DMS 273 treated with DMSO at 0.1 percent for 48 hours (cell line): Measurements from ENCODE around the gene UROC1.

Experiments
- DNase-seq: peaks from one replicate; lab custom pipeline; 2025; lab: John Stamatoyannopoulos, UW

UROC1 gene

DNA sequence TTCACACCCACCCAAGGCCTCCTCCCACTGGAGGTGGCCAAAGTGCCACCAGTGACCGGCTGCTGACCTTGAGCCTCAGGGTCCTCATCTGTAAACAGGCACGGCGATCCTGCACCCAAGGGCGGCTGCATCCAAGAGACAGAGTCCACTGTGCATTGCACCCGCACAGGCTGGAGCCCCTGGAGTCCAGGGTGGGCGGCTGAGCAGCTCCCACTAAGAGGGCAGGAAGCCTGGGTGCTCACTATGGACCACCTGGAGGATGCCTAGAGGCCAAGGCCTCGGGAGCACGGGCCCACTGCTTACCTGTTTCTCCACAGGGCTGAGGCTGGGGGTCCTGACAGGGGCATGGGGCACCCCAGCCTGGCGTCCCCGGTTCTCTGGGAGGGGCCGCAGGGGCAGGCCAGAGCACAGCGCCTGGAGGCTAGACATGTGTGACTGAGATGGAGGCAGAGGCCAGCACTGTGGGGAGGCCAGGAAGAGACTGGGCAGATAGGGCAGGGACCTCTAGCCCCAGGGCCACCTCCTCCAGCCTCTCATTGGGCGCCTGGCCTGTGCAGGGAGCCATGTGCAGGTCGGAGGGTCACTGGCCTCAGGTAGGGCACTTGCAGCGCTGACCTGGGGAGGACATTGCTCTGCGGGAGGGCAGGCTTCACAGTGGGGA lies at the start of gene UROC1:
TSS of gene UROC1 (minus strand) at position 483 of the 661 bp plus-strand sequence. CDS start at position 429, 54 bp downstream.
- DNase-seq, result no peak

DNA sequence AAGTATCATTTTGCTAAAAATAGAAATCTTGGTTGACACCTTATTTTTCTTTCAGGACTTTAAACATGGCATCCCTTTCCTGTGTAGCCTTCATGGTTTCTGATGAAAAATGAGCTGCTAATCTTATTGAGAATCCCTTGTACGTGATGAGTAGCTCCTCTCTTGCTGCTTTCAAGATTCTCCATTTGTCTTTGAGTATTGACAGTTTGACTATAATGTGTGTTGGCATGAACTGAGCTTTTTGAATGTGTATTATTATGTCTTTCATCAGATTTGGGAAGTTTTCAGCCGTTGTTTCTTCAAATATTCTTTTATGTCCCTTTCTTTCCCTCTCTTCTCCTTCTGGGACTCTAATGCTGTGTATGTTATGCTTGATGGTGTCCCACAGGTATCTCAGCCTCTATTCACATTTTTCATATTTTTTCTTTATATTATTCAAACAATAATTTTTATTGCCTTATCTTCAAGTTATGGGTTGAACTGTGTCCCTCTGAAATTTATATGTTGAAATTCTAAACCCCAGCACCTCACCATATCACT lies 45.2 kb upstream of the UROC1 start:
- no peak for DNase-seq

DNA sequence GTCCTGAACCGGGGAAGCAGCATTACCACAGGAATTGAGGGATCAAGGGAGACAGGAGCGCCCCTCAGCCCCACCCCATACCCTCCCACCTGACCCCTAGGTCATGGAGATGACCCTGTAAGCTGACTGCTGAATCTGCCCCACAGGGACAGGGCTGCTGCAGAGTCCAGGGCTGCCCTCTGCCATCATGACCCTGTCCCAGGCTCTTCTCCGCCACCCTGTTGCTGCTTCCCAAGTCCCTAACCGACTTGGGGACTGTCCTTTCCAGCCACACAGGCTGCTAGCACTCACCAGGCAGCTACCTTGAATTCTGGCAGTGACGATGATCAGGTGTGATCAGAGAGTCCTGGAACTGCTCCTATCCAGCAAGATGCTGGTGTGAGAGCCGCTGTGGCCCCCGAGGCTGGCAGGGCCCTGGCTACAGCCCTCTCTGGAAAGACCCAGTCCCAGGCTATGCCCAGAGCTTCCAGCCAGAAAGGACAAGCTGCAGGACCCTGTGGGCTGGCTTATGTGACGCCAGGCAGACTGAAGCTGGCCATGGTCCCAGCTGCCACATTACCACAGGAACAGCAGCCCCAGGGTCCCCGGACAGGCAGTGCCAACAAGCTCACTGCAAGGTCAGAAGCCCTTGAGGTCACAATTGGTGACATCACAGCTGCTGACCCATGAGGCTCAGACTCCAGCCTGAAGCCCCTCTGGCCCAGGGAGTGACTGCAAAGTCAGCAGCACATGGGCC lies 40.9 kb upstream of the UROC1 start, which contains the start of gene C3orf22:
TSS of gene C3orf22 (minus strand) at position 597 of the 736 bp plus-strand sequence. CDS start 5,542 bp downstream, outside the sequence.
- no peak for DNase-seq

DNA sequence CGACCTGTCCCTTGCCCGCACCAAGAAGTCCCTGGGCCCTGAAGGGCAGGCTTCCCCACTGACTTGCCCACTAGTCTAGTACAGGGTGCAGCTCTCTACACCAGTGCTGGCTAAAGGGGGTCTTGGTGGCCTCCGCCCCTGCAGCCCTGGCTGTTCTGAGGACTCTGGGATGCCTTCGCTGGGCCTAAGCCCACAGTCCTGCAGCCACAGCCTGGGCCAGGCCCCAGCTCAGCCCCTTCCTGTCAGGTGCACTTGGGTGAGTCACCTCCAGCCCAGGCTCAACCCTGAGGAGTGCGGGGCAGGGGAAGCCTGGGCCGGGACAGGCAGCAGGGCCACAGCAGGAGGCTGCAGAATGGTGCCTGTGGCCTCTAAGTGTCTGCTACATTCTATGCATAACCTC lies 40.2 kb upstream of the UROC1 start:
- no peak for DNase-seq

DNA sequence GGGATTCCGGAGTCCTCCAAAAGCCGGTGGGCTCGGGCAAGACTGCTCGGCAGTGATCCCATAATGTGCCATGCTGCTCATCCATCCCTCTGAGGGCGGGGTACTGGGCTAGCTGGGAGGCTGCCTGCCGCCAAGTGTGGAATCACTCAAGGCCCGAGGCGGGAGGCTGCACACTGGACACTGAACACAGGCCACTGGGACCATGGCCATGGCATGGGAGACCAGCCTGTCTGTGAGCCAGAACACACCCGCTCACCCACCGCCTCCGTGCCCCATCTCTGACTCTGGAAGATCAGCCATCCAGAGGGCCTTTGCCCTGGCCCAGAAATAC lies 39.8 kb upstream of the UROC1 start:
- DNase-seq, result no peak

DNA sequence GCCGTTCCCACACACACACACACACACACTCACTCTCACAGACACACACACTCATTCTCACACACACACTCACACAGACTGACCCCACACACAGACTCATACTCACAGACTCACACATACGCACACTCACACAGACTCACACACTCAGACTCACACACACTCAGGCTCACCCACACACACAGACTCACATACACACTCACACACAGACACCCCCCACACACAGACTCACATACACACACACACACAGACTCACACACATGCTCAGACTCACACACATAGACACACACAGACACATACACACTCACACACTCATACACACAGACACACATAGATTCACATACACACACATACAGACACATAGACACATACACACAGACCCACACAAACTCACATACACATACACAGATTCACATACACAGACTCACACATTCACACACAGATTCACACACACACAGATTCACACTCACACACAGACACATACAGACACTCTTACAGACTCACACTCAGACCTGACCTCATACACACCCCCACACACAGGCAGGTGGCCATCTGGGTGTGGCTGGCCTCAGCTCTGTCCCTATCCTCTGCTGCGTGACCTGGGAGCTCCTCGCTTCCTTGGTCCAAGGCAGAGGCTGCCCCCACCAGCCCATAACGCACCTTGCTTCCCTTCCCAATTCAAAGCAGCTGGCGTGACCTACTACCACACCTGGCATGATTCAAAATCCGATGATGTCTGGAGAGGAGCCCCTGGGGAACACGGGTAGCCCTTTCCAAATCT lies 39.3 kb upstream of the UROC1 start:
- no peak for DNase-seq

DNA sequence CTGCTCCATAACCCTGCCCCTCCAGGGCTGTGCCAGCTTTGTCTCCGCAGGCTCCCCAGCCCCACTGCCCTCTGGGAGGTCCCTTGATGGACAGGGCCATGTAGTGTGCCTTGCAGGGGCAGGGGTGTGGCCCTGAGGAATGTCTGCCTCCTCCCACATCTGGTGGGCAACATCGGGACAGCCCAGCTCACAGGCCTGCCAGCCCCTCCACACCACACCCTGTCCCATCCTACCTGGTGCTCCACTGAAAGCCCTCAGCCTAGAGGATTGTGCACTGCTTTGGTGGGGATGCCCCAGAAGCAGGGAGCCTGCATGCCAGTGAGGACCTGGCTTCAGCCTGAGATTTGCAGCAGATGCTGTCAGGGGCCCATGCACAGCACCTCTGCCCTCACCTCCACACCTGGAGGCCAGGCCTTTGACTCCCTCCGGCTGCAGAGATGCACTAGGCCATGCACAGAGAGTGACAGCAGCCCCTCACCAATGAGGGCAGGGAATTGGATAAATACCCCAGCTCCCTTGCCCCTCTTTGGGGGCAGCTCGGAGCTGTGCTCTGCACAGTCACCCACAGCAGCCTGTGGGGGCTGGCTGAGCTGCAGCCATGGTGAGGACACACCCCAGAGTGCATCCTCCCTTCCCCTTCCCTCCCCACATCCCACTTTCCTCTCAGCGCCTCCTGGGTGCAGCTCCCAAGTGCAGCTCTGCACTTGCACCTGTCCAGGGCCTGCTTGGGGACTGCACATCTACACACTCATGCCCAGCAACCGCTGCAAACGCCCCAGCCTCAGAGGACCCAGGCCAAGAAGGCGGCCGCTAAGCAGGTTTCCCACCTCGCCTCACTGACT lies 38.4 kb upstream of the UROC1 start:
- no peak for DNase-seq

DNA sequence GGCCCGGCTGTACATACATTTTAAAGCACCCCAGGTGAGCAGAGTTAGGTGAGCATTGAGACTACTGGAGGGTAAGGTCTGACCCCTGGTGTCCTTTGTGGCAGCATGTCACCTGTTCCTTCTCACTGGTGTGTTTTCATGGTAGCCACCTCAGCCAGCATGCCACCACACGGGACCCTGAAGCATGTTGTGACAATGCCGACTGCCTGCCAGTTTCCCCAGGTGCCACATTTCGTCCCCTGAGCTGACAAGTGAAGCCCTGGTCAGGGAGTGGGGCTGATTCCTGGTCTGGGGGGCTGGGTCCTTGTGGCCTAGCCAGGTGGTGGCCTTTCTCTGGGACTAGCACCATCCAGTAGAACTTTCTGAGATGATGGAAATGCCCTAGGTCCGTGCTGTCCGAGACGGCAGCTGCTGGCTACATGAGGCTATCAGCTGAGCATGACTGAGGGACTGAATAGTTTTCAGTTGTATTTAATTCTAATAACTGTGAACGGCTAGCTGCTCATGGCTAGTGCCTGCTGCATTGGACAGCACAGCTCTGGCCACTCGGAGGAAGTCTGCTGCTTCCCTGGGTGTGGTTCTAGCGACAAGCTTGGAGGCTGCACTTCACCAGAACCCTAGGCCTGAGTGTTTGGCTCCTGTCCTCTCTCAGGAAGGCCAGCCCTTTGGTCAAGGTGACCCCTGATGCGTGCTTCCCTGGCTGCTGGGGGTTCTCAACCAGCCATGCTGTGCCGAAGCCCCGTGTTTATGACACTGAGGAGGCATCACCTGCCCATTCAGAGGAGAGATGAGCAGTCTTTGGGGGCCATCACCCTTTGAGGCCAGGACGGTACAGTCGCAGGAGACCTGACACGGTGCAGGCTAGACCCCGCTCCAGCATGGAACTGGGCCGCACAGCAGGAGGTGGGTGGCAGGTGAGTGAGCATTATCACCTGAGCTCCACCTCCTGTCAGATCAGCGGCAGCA lies 37.3 kb upstream of the UROC1 start:
- DNase-seq, result no peak

DNA sequence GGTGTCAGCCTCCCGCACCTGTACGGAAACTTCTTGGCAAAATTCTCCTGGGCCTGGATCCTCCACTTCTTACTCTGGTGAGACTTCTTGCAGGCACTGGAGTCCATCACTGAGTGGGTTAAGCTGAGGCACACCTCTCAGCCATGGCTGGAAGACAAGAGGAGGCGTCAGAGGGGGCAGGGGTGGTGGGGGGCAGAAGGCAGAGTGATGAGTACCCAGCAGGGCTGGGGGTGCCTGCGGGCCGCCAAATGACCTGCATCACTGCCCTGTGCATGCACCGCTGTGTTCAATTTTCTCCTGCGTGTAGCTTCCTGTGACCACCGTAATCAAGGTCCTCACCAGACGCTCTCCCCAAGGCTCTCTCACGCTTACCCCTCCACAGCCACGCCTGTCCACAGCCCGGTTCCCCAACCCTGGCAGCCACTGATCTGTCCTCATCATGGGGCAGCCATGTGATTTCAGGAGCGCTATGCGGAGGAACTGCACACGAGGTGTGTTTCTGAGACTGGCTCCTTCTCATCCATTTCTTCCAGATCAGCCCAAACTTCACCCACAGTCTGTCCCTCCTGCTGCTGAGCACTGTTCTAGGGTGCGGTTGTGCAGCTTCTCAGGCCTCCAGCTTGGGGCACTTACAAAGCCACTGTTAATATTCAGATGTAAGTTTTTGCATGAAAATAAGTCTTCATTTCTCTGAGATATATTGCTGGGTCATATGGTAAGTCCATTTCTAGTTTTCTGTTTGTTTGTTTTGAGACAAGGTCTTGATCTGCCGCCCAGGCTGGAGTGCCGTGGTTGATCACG lies 35.9 kb upstream of the UROC1 start:
- DNase-seq, result no peak

DNA sequence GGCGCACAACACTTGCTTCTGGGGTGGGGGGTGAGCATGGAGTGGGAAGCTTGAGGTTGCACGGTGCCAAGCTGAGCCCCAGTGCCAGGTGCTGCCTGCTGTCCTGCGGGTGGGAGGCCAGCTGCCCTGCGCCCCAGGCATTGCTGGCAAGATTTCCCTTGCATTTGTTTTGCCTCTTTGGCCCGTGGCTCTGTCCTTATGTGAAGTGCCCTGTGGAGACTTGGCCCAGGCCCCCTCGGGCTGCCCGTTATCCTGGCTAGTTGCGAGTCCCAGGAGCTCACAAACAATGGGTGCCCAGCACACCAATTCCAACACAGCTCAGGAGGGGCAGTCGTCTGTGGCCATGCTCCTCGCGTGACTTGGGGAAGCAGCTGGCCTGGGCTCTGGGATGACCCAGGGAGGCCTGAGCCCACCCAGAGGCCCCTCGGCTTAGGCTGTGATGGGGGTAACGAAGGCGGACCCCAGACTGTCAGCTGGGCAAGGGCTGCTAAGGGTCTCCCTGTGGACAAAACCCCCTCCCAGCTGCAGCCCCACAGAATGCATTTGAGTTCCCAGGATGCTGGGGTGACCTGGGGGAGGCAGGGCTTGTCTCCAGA lies 35.2 kb upstream of the UROC1 start:
- no peak for DNase-seq

DNA sequence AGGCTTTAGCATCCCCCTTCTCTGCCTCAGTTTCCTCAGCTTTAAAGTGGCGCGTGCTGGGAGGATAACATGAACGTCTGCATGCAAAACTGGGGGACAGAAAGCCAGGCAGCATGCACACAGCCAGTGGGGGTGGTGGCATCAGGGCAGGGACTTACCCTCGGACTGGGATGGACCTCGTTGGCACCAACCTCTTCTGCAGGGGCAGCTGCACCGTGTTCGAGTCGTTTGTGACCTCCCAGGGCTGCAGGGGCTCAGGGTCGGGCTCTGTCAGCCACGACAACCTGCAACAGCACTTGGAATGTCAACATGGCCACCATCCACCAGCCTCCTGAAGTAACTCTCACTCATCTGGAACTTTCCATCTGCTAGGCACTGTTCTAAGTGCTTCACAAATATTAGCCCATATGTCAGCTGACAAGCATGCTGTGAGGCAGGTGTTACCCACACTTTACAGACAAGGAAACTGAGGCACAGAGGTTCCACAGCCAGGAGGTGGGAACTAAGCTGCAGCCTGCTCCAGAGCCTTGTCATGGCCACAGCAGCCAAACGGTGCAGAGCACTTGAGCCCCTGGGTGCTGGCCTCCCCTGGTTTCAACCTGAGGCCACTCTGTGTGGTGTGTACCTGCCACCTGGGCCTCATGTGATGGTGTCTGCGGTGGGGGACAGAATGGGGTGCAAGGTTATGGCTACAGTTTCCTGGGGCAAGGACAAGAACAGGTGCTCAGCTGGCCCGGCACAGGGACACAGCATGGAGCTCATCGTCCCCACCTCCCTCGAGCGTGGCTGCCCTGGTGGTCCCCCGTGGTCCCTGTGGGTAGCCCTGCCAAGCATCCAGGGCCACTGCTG lies 34.5 kb upstream of the UROC1 start:
- DNase-seq, result no peak

DNA sequence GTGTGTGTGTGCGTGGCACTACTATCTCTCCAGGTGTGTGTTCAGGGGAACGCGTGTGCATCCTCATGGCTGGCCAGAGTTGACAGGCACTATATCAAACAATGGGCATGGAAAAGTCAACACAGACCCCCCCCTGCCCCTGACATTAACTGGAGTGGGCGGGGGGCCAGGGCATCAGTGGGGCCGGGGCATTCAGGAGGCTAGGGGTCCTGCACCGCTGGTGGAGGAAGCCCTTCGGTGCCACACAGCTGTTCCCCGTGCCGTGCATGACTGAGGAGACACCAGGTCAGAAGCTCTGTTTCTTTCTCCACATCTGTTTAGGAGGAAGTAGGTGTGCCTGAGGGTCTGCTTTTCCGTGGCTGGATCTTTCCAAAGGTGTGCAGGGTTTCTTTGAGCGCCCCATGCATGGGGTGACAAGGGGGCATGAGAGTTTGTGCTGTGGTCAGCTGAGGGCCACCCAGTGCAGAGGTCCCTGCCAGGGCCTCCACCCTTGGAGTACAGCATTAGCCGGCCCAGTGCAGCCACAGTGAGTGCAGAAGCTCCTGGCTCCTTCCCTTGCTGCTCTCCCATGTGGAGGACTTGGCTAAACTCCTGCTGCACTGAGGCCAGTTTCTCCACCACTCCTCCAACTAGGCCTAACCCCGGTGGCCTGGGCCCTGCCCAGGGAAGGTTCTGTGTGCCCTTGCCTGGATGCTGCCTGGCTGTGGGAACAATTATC lies 33.7 kb upstream of the UROC1 start:
- DNase-seq, result no peak

DNA sequence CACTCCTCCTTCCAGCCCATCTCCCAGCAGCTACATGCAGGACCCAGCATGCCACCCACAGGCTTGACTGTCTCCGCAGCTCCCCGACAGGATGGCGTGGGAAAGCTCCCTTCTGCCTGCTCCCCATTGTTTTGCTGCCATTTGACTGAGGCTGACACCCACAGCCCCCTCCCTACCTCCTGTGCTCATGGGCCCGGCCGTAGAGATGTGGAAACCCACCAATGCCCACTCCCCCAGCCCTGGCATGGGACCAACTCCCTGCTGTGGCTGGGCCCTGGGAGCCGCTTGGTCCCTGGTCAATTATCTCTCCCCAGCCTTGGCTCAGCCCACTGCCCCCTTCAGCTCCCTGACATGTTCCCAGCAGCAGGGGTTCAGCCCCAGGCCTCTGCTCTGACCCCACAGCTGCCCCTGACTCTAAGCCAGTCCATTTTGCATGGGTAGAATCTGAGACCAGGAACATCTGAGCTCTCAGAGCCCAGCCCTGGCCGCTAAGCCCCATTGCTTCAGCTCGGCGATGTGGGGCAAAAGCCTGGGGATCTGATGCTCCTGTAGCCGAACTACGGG lies 33.0 kb upstream of the UROC1 start:
- no peak for DNase-seq

DNA sequence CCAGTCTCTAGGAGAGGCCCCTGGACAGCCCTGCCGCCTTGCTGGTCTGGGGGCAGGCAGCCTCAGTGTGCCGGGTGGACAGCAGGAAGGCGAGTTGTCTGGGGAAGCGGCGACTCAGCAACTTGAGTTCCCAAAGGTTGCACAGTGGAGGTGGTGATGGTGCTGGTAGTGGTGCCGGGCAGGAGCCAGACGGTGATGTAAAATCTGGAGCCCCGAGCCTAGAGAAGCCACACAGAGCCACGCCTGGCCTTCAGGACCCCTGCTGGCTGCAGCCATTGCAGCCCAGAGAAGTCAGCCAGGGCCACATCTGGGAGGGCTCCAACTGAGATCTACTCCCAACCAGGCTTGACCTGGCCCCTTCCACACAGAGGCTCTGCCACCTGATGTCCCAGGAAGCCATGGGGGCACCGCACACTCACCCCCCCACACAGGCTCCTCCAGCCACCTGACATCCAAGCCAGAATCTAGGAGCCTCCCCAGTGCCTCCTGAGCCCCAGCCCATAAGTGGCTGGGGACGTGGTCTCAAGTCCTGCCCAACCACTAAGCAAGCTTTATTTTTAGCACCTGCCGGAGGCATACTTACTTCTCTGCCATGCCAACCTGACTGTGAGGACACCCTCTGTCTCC lies 32.4 kb upstream of the UROC1 start:
- DNase-seq, result no peak

DNA sequence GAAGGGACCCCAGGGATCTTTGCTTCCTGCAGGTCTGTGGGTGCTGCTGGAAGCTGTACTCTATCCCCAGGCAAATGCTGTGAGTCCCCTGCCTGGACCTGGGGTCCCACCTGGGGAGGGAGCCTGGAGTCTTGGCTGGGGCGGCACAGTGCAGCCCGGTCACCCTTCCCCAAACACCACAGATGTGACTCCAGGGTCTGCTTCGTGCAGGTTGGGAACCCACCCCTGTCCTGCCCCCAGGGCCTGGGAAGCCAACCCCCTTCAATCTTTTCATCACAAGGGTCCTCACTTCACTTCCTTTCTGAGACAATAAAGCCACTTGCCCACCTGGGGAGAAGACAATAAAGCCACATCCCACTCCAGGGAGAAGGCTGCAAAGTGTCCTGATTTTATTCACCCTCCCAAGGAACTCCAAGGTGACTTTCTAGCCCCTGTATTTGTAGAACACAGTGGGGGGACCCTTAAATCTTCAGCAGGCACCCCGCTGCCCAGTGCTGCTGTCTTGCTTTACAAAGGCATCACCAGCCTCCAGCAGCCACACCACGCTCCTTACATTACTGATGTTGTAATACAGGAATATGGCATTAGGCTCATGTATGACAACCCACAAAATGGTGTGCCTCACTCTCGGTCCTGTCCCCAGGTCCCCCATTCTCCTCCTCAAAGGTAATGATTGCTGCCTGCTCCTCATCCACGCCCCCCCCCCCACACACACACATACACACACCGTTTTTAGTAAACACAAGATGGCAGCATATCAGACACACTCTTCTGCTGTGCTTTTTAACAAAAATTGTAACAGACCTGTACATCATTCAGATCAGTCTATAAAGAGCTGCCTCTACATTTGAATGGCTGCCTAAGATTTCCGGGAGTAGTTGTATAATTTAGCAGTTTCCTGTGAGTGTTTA lies 31.2 kb upstream of the UROC1 start:
- no peak for DNase-seq

DNA sequence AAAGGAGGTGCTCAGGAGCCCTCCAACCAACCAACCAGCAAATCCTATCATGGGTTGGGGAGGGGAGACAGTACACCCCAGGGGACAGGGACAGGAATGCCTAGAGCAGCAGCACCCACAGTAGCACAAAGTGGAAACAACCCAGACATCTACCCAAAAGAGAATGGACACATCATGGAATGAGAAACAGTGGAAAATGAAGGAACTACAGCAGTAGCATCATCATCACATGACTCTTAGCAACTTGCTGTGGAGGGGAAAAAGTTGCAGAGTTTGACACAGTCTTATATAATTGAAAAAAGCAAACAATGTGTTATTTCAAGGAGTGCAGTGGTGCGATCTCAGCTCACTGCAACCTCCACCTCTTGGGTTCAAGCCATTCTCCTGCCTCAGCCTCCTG lies 30.1 kb upstream of the UROC1 start:
- no peak for DNase-seq
